Neural crest cell (in vitro differentiated cells): Measurements from ENCODE around the gene SCAPER. TPM values are rescaled to one million over a fixed set of nuclear protein-coding genes. Genes with fewer than 3 reads are reported as not detected.
"Not testable (repeated sequence)": the region's sequence is repeated elsewhere in the genome, so short reads cannot be mapped to it uniquely, and the experiment has no call there.

ENCODE experiments used
- DNase-seq: peaks from one replicate; pipeline ENCODE4 v3.0.0; 2021; ENCODE audit warnings: low read depth, mixed read lengths, low spot score
- H3K27ac Mint-ChIP-seq: one replicate; pipeline ENCODE4 v1.8.0; 2021; ENCODE audit warnings: mild to moderate bottlenecking, mixed read lengths; ENCODE audit not compliant: unreplicated experiment
- H3K27me3 Mint-ChIP-seq: 2 replicates; pipeline ENCODE4 v1.8.0; 2021; ENCODE audit warnings: low read depth, mild to moderate bottlenecking, mixed read lengths
- H3K36me3 Mint-ChIP-seq: 2 replicates; pipeline ENCODE4 v1.8.0; 2021; ENCODE audit warnings: low read depth, mild to moderate bottlenecking, mixed read lengths
- H3K4me1 Mint-ChIP-seq: 2 replicates; pipeline ENCODE4 v1.8.0; 2021; ENCODE audit warnings: mixed read lengths
- H3K4me3 Mint-ChIP-seq: one replicate; pipeline ENCODE4 v1.8.0; 2021; ENCODE audit warnings: mild to moderate bottlenecking, mixed read lengths
- H3K9me3 Mint-ChIP-seq: 2 replicates; pipeline ENCODE4 v1.8.0; 2021; ENCODE audit warnings: mixed read lengths
- total RNA-seq: library from RNA; stranded (reverse); gene quantifications from 2 replicates; pipeline ENCODE4 v1.2.1, GENCODE V29; 2021
- TF ChIP-seq, protein P1 (sequence below): fragments of 200-600 bp; sonication (generic); conservative IDR thresholded peaks from 2 replicates; pipeline ENCODE4 v1.5.0; 2021; ENCODE audit warnings: antibody characterized with exemption, mild to moderate bottlenecking

SCAPER gene
- total RNA-seq, 1 donor from 2014 or later: 15.3 TPM

DNA sequence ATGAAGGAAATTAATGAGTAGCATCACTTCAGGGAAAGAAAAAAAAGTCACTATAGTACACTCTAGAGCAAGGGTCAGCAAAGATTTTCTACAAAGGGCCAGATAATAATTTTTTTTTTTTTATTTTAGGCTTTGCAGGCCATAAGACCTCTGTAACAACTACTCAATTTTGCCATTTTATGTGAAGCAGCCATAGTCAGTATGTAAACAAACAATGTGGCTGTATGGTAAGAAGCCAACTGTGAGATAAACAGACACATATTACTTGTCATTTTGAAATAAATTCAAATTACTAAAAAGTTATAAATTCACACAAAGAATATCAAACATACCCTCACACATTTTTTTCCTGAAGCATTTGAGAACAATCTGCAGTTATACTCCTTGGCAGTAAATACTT, 40.6 kb downstream of the SCAPER start:
- no peak overlapping the region for H3K27ac Mint-ChIP-seq
- no peaks in the 10 kb centered on the region for H3K9me3 Mint-ChIP-seq
- H3K4me3 Mint-ChIP-seq: no peak overlapping the region
- DNase-seq: no peak
- H3K27me3 Mint-ChIP-seq: no peaks in the 10 kb centered on the region
- no peaks in the 10 kb centered on the region for H3K4me1 Mint-ChIP-seq
- TF ChIP-seq, protein P1, sequence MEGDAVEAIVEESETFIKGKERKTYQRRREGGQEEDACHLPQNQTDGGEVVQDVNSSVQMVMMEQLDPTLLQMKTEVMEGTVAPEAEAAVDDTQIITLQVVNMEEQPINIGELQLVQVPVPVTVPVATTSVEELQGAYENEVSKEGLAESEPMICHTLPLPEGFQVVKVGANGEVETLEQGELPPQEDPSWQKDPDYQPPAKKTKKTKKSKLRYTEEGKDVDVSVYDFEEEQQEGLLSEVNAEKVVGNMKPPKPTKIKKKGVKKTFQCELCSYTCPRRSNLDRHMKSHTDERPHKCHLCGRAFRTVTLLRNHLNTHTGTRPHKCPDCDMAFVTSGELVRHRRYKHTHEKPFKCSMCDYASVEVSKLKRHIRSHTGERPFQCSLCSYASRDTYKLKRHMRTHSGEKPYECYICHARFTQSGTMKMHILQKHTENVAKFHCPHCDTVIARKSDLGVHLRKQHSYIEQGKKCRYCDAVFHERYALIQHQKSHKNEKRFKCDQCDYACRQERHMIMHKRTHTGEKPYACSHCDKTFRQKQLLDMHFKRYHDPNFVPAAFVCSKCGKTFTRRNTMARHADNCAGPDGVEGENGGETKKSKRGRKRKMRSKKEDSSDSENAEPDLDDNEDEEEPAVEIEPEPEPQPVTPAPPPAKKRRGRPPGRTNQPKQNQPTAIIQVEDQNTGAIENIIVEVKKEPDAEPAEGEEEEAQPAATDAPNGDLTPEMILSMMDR: no peak
- no peaks in the 10 kb centered on the region for H3K36me3 Mint-ChIP-seq

DNA sequence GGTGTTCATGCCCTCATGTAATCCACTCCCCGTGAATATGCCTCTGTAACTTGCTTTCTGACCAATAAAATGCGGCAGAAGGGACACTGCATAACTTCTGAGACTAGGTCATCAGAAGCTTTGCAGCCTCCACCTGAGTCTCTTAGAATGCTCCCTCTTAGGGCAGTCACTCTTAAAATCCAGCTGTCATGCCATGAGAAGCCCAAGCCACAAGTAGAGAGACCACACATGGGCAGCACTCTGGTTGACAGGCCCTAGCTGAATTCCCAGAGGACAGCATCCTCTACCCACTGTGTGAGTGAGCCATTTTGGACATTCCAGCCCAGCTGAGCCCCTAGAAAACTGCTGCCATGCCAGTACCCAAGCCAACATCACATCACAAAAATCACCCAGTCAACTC, 41.4 kb downstream of the SCAPER start:
- TF ChIP-seq, protein P1: no peak
- Mint-ChIP-seq H3K4me3 (no peak overlapping the region), H3K36me3 (no peaks in the 10 kb centered on the region), H3K4me1 (no peaks in the 10 kb centered on the region), H3K27ac (no peak overlapping the region), H3K9me3 (no peaks in the 10 kb centered on the region), H3K27me3 (no peaks in the 10 kb centered on the region)
- no peak for DNase-seq

DNA sequence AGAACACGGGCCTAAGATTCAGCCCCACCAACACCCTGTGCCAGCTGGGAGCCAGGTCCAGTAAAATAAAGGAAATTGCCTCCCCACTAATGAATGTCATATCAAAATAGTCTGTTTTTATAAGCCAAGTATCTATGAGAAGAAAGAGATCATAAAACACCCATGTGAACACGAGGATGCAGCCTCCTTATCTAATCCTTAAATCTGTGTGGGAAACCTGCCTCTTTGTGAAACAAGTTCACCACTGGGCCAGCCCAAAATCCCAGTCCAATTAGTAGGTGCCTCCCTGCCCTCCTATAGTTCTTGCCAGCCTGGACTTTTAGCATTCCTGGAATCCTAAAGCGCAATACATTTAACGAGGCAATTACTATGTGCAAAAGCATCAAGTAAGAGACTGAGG, 42.0 kb downstream of the SCAPER start:
- no peak overlapping the region for H3K4me3 Mint-ChIP-seq
- no peaks in the 10 kb centered on the region for H3K4me1 Mint-ChIP-seq
- H3K27me3 Mint-ChIP-seq: no peaks in the 10 kb centered on the region
- no peaks in the 10 kb centered on the region for H3K36me3 Mint-ChIP-seq
- TF ChIP-seq, protein P1: no peak
- H3K9me3 Mint-ChIP-seq: no peaks in the 10 kb centered on the region
- H3K27ac Mint-ChIP-seq: no peak overlapping the region
- no peak for DNase-seq

DNA sequence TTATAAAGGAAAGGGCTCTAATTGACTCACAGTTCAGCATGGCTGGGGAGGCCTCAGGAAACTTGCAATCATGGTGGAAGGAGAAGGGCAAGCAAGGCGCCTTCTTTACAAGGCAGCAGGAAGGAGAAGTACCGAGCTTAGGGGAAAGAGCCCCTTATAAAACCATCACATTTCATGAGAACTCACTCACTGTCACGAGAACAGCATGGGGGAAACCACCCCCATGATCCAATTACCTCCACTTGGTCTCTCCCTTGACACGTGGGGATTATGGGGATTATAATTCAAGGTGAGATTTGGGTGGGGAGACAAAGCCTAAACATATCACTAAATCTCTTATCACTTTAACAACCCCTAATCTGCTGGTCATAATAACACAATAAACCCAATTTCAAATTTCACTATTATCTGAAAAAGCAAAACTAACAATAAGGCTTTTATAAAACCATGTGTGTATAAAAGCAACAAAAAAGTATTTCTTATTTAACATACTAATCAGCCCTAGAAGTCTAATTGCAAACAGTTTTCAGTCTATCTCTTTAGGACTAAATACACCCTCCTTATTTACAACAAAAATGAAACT, 43.2 kb downstream of the SCAPER start:
- no peak overlapping the region for H3K4me3 Mint-ChIP-seq
- H3K27me3 Mint-ChIP-seq: no peaks in the 10 kb centered on the region
- no peak overlapping the region for H3K27ac Mint-ChIP-seq
- no peak for DNase-seq
- TF ChIP-seq, protein P1: no peak
- no peaks in the 10 kb centered on the region for H3K36me3 Mint-ChIP-seq
- no peaks in the 10 kb centered on the region for H3K9me3 Mint-ChIP-seq
- no peaks in the 10 kb centered on the region for H3K4me1 Mint-ChIP-seq

DNA sequence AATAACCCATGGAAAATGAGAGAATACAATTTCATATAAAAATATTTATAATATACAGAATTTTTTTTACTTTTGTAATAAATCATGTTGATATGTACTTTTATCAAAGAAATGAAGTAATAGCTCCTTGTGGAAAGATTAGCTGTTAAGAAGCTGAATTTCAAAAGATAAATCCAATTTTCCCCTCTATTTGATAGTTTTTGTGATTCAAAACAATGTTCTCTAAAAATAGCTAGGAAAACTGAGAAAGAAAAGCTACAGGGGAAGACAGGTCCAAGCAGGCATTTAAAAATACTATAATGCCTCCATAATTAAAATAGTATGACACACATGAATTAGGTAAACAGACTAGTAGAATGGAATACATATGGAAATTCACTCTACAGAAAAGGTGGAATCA, 44.9 kb downstream of the SCAPER start:
- TF ChIP-seq, protein P1: no peak
- H3K4me3 Mint-ChIP-seq: no peak overlapping the region
- no peaks in the 10 kb centered on the region for H3K27me3 Mint-ChIP-seq
- H3K27ac Mint-ChIP-seq: no peak overlapping the region
- DNase-seq: no peak
- H3K9me3 Mint-ChIP-seq: peaks cover 7% of the 10 kb centered on the region
- peaks cover 9% of the 10 kb centered on the region for H3K36me3 Mint-ChIP-seq
- no peaks in the 10 kb centered on the region for H3K4me1 Mint-ChIP-seq

DNA sequence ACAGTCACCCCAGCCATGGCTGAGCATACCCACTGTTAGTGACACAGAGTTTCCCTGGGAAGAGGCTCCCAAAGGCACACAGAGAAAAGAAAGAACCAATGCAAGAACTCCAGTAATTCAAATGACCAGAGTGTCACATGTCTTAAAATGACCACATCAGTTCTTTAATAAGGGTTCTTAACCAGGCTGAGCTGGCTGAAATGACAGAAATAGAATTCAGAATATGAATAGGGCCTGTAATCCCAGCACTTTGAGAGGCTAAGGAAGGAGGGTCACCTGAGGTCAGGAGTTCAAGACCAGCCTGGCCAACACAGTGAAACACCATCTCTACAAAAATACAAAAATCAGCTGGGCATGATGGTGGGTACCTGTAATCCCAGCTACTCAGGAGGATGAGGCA, 54.8 kb downstream of the SCAPER start:
- not testable (repeated sequence) for H3K27me3 Mint-ChIP-seq, H3K4me1 Mint-ChIP-seq, DNase-seq, H3K27ac Mint-ChIP-seq, H3K4me3 Mint-ChIP-seq
- Mint-ChIP-seq H3K9me3 (peaks cover 36% of the 10 kb centered on the region), H3K36me3 (peaks cover 70% of the 10 kb centered on the region)
